ACC112 (cell line): Measurements from ENCODE around the gene RNF187.
"Not testable (repeated sequence)": the region's sequence is repeated elsewhere in the genome, so short reads cannot be mapped to it uniquely, and the experiment has no call there.

Experiments used
- H2AFZ ChIP-seq: fragments of 200-600 bp; sonication (generic); one replicate; pipeline ENCODE4 v1.6.0; 2017; ENCODE audit warnings: antibody characterized with exemption, low read length; ENCODE audit not compliant: unreplicated experiment
- H3K27ac ChIP-seq: fragments of 200-600 bp; sonication (generic); 2 replicates; pipeline ENCODE4 v1.5.1; 2014; ENCODE audit warnings: low read depth, mild to moderate bottlenecking, antibody characterized with exemption, low read length, moderate library complexity
- H3K27me3 ChIP-seq: fragments of 200-600 bp; sonication (generic); 2 replicates; pipeline ENCODE4 v1.6.1; 2014; ENCODE audit warnings: mild to moderate bottlenecking, antibody characterized with exemption, low read length, moderate library complexity, mixed read lengths; ENCODE audit not compliant: insufficient read depth
- H3K36me3 ChIP-seq: fragments of 200-600 bp; sonication (generic); 2 replicates; pipeline ENCODE4 v1.6.1; 2016; ENCODE audit warnings: mild to moderate bottlenecking, antibody characterized with exemption, low read length, moderate library complexity, mixed read lengths; ENCODE audit not compliant: insufficient read depth
- H3K4me1 ChIP-seq: fragments of 200-600 bp; sonication (generic); one replicate; pipeline ENCODE4 v1.6.1; 2016; ENCODE audit warnings: low read length, mixed read lengths; ENCODE audit not compliant: insufficient read depth, unreplicated experiment, control insufficient read depth
- H3K4me3 ChIP-seq: fragments of 200-600 bp; sonication (generic); 2 replicates; pipeline ENCODE4 v1.5.1; 2014; ENCODE audit warnings: mild to moderate bottlenecking, low read depth, low read length
- H3K79me2 ChIP-seq: fragments of 200-600 bp; sonication (generic); one replicate; pipeline ENCODE4 v1.6.0; 2016; ENCODE audit warnings: low read length; ENCODE audit not compliant: control insufficient read depth, unreplicated experiment, insufficient read depth

RNF187 gene

GRCh38 chr1:228497817-228498216 is 10.6 kb downstream of the RNF187 start:
- H3K79me2 ChIP-seq: no peaks in the 10 kb centered on the region
- no peaks in the 10 kb centered on the region for H3K27me3 ChIP-seq
- no peak overlapping the region for H2AFZ ChIP-seq
- no peak overlapping the region for H3K27ac ChIP-seq
- no peak overlapping the region for H3K4me3 ChIP-seq
- H3K4me1 ChIP-seq: peaks cover 8% of the 10 kb centered on the region
- H3K36me3 ChIP-seq: no peaks in the 10 kb centered on the region

DNA sequence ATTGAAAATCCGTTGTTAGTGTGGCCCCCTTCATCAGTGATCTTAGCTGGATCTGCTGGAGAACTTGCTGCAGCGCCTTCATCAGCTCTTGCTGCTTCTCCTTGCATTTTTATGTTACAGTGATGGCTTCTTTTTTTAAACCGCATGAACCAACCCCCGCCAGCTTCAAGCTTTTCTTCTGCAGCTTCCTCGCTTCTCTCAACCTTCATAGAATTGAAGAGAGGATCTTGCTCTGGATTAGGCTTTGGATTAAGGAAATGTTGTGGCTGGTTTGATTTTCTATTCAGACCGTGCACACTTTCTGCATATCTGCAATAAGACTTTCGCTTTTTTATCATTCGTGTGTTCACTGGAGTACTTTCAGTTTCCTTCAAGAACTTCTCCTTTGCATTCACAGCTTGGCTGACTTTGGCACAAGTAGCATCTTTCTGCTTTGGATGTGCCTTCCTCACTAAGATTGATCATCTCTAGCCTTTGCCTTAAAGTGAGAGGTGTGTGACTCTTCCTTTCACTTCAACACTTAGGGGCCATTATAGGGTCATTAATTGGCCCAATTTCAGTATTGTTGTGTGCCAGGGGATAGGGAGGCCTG is 13.1 kb downstream of the RNF187 start:
- peak overlapping the region; percentile 52 for H3K4me3 ChIP-seq
- H3K79me2 ChIP-seq: no peaks in the 10 kb centered on the region
- H3K4me1 ChIP-seq: peaks cover 8% of the 10 kb centered on the region
- no peak overlapping the region for H3K27ac ChIP-seq
- 0 out of 2 replicates have a peak, but pooled peaks cover 4% of the 10 kb centered on the region for H3K27me3 ChIP-seq
- no peak overlapping the region for H2AFZ ChIP-seq
- no peaks in the 10 kb centered on the region for H3K36me3 ChIP-seq

- H3K4me1 ChIP-seq: peaks cover 8% of the 10 kb centered on the region
- peak overlapping the region; percentile 57 for H2AFZ ChIP-seq
- H3K36me3 ChIP-seq: no peaks in the 10 kb centered on the region
- no peak overlapping the region for H3K27ac ChIP-seq
- 0 out of 2 replicates have a peak, but pooled peaks cover 7% of the 10 kb centered on the region for H3K27me3 ChIP-seq
- H3K4me3 ChIP-seq: peak overlapping the region; percentile 54
- H3K79me2 ChIP-seq: no peaks in the 10 kb centered on the region
These were observed 14.0 kb downstream of the RNF187 start for GRCh38 chr1:228500901-228501871.

DNA sequence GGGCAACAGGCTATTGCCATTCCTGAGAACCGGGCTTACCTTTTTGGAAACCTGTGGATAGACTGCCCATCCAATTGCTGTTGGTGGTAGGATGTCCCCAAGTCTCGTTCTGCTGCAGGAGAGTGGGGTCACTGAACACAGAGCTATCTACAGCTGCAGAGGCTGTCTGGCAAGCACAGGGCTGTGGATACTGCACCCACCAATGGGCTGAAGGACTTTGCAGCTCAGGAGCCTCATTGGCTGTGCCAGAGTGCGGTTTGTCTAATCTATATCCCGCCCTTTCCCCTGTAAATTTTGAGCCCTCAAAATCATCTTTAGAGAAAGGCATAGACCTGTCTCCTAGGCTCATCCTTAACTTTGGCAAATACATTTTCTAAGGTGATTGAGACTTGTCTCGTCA is 15.3 kb downstream of the RNF187 start:
- H3K27ac ChIP-seq: no peak overlapping the region
- peaks cover 8% of the 10 kb centered on the region for H3K27me3 ChIP-seq
- no peaks in the 10 kb centered on the region for H3K36me3 ChIP-seq
- H3K4me1 ChIP-seq: peaks cover 8% of the 10 kb centered on the region
- no peaks in the 10 kb centered on the region for H3K79me2 ChIP-seq
- no peak overlapping the region for H3K4me3 ChIP-seq
- no peak overlapping the region for H2AFZ ChIP-seq

DNA sequence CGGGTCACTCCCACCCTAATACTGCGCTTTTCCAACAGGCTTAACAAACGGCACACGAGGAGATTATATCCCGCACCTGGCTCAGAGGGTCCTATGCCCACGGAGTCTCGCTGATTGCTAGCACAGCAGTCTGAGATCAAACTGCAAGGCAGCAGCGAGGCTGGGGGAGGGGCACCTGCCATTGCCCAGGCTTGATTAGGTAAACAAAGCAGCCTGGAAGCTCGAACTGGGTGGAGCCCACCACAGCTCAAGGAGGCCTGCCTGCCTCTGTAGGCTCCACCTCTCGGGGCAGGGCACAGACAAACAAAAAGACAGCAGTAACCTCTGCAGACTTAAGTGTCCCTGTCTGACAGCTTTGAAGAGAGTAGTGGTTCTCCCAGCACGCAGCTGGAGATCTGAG is 18.8 kb downstream of the RNF187 start:
- H3K4me1 ChIP-seq, H3K79me2 ChIP-seq, H2AFZ ChIP-seq, H3K27ac ChIP-seq, H3K4me3 ChIP-seq, H3K36me3 ChIP-seq: not testable (repeated sequence)
- H3K27me3 ChIP-seq: peaks cover 42% of the 10 kb centered on the region

- Histone ChIP-seq H3K4me1 (no peaks in the 10 kb centered on the region), H3K79me2 (no peaks in the 10 kb centered on the region), H3K27ac (no peak overlapping the region), H3K36me3 (no peaks in the 10 kb centered on the region), H2AFZ (no peak overlapping the region), H3K4me3 (no peak overlapping the region), H3K27me3 (peaks cover 54% of the 10 kb centered on the region)
These were observed 20.9 kb downstream of the RNF187 start for GRCh38 chr1:228507961-228508652.

DNA sequence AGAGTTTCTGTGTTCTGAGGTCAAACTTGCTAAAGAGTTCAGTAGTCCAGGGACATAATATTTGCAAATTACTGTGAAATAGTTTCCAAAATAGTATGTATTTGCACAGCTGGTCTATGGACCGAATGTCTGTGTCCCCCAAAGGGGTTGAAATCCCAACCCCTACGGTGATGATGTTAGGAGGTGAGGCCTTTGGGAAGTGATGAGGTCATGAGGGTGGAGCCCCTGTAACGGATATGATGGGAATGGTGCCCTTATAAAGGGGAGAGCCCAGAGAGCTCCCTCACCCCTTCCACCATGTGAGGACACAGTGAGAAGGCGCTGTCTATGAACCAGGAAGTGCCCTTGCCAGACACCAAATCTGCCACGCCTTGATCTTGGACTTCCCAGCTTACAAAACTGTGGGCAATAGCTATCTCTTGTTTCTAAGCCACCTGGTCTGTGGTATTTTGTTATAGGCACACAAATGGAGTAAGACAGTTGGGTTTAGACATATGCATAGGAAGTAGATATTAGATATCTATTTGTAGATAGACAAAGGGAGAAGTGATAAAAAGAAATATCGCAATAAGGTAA is 21.7 kb downstream of the RNF187 start:
- Histone ChIP-seq H3K27ac (no peak overlapping the region), H3K4me1 (no peaks in the 10 kb centered on the region), H3K27me3 (peaks cover 54% of the 10 kb centered on the region), H3K79me2 (no peaks in the 10 kb centered on the region), H3K4me3 (no peak overlapping the region), H3K36me3 (no peaks in the 10 kb centered on the region), H2AFZ (no peak overlapping the region)

- H3K4me1 ChIP-seq: no peaks in the 10 kb centered on the region
- no peak overlapping the region for H3K4me3 ChIP-seq
- no peak overlapping the region for H2AFZ ChIP-seq
- H3K27me3 ChIP-seq: peaks cover 50% of the 10 kb centered on the region
- no peaks in the 10 kb centered on the region for H3K36me3 ChIP-seq
- no peak overlapping the region for H3K27ac ChIP-seq
- no peaks in the 10 kb centered on the region for H3K79me2 ChIP-seq
These were observed 23.1 kb downstream of the RNF187 start for GRCh38 chr1:228510101-228510802.

DNA sequence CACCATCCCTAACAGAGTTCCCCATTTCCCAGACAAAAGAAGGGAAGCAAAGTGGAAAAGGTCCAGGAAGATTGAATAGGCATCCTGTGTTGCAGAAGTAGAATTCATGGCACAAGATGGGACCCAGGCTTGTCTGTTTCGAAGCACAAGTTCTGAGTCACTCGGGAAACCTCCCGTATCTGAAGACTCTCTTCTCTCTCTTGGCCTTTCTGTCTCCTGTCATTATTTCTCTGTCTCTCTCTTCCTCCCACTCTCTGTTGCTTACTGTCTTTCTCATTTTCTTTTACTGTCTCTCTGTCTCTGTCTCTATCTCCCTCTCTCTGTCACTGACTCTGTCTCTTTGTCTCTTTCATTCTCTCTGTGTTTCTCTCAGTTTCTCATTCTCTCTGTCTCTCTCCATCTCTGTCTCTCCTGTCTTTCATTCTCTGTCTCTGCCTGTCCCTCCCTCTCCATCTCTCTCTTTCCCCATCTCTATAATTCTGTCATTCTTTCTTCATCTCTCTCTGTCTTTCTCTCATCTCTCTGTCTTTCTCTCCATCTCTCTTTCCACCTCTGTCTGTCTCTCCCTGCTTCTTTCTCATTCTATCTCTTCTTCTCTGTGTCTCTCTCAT is 23.7 kb downstream of the RNF187 start:
- no peak overlapping the region for H2AFZ ChIP-seq
- peaks cover 53% of the 10 kb centered on the region for H3K27me3 ChIP-seq
- H3K79me2 ChIP-seq: no peaks in the 10 kb centered on the region
- no peak overlapping the region for H3K27ac ChIP-seq
- no peaks in the 10 kb centered on the region for H3K4me1 ChIP-seq
- no peak overlapping the region for H3K4me3 ChIP-seq
- no peaks in the 10 kb centered on the region for H3K36me3 ChIP-seq
